SK-N-SH (cell line): ENCODE measurements around the gene IP6K1. TPM values are rescaled to one million over a fixed set of nuclear protein-coding genes. Genes with fewer than 3 reads are reported as not detected.
"Not testable (repeated sequence)": the region's sequence is repeated elsewhere in the genome, so short reads cannot be mapped to it uniquely, and the experiment has no call there.

Experiments
- CTCF ChIA-PET: fragments of 300-600, 350-600 bp; formaldehyde crosslinking; extraction: SDS; loops from one replicate; lab custom pipeline; 2021; lab: Yijun Ruan, JAX
- POLR2A ChIA-PET: fragments of 350-600 bp; sonication (Branson Sonifier 250); formaldehyde crosslinking; extraction: SDS; loops from one replicate; lab custom pipeline; 2020; ENCODE audit warnings: antibody characterized with exemption, inconsistent platforms; lab: Yijun Ruan, JAX
- DNase-seq: peaks from one replicate; pipeline ENCODE4 v3.0.0; 2012
- H2AFZ ChIP-seq: fragments of 200-600 bp; sonication (generic); 2 replicates; pipeline ENCODE4 v1.8.1; 2016; ENCODE audit warnings: antibody characterized with exemption, mild to moderate bottlenecking, low read depth
- H3F3A ChIP-seq: fragments of 200-600 bp; sonication (generic); replicated peaks from 2 replicates; pipeline ENCODE3; 2016; ENCODE audit warnings: antibody characterized with exemption, mild to moderate bottlenecking; ENCODE audit not compliant: insufficient read depth
- H3K27ac ChIP-seq, 2 experiments: fragments of 200-500 bp in 1 of 2; fragments of 200-600 bp in 1 of 2; sonication (Bioruptor generic) in 1 of 2; sonication (generic), shearing (Covaris generic) in 1 of 2; 2 replicates each; pipeline versions ENCODE4 v1.5.1 to v1.6.1; 2014 to 2016; ENCODE audit warnings: low read depth in 2 of 2, inconsistent platforms in 1 of 2, low read length in 1 of 2, mild to moderate bottlenecking in 1 of 2, mixed read lengths in 1 of 2
- H3K27me3 ChIP-seq: fragments of 200-600 bp; sonication (generic), shearing (Covaris generic); 2 replicates; pipeline ENCODE4 v1.6.1; 2016; ENCODE audit warnings: mixed run types; ENCODE audit not compliant: insufficient read depth
- H3K36me3 ChIP-seq, 2 experiments: fragments of 200-500 bp in 1 of 2; fragments of 200-600 bp in 1 of 2; sonication (Bioruptor generic) in 1 of 2; sonication (generic) in 1 of 2; replicated peaks in 1 of 2; 2 replicates each; pipeline versions ENCODE3 to v1.5.1; 2014 to 2016; ENCODE audit warnings: low read length in 1 of 2, mild to moderate bottlenecking in 1 of 2; ENCODE audit not compliant: insufficient read depth in 2 of 2, control insufficient read depth in 1 of 2
- H3K4me1 ChIP-seq, 2 experiments: fragments of 200-500 bp in 1 of 2; fragments of 200-600 bp in 1 of 2; sonication (Bioruptor generic) in 1 of 2; sonication (generic), shearing (Covaris generic) in 1 of 2; 2 replicates each; pipeline versions ENCODE4 v1.5.1 to v1.6.1; 2014 to 2016; ENCODE audit warnings: low read depth in 1 of 2, low read length in 1 of 2, mixed run types in 1 of 2; ENCODE audit not compliant: insufficient read depth in 2 of 2, control insufficient read depth in 1 of 2
- H3K4me2 ChIP-seq: fragments of 200-600 bp; sonication (generic), shearing (Covaris generic); 2 replicates; pipeline ENCODE4 v1.6.1; 2017; ENCODE audit warnings: mixed run types
- H3K4me3 ChIP-seq, 2 experiments: fragments of 200-500 bp in 1 of 2; fragments of 200-600 bp in 1 of 2; sonication (Bioruptor generic) in 1 of 2; sonication (generic), shearing (Covaris generic) in 1 of 2; 2 replicates each; pipeline versions ENCODE4 v1.5.1 to v1.8.1; 2014 to 2016; ENCODE audit warnings: low read depth in 2 of 2, inconsistent platforms in 1 of 2, low read length in 1 of 2, mild to moderate bottlenecking in 1 of 2, mixed read lengths in 1 of 2, moderate library complexity in 1 of 2
- H3K79me2 ChIP-seq: fragments of 200-600 bp; sonication (generic); 2 replicates; pipeline ENCODE4 v1.8.1; 2017; ENCODE audit warnings: mild to moderate bottlenecking; ENCODE audit not compliant: insufficient read depth
- H3K9ac ChIP-seq: fragments of 200-600 bp; sonication (generic); 2 replicates; pipeline ENCODE4 v1.6.1; 2017; ENCODE audit warnings: mixed run types
- H3K9me2 ChIP-seq: fragments of 200-600 bp; sonication (generic); 2 replicates; pipeline ENCODE4 v1.6.1; 2017; ENCODE audit warnings: mixed run types
- H3K9me3 ChIP-seq: fragments of 200-600 bp; sonication (generic); 2 replicates; pipeline ENCODE4 v1.6.1; 2017; ENCODE audit warnings: mixed run types, mild to moderate bottlenecking, moderate library complexity
- H4K20me1 ChIP-seq: fragments of 200-600 bp; sonication (generic); 2 replicates; pipeline ENCODE4 v1.6.1; 2017; ENCODE audit warnings: mild to moderate bottlenecking, mixed run types; ENCODE audit not compliant: insufficient read depth
- FOSL2 ChIP-seq: IDR thresholded peaks from 2 replicates; pipeline ENCODE4 v1.4.0; 2012; ENCODE audit warnings: low read depth, mild to moderate bottlenecking, moderate library complexity, borderline replicate concordance
- MXI1 ChIP-seq: IDR thresholded peaks from 2 replicates; pipeline ENCODE4 v1.6.1; 2012; ENCODE audit warnings: mild to moderate bottlenecking, low read depth, low read length, improper control_type of control experiment
- RCOR1 ChIP-seq: fragments of 150-350 bp; IDR thresholded peaks from 2 replicates; pipeline ENCODE4 v1.6.1; 2017; ENCODE audit warnings: antibody characterized with exemption, low read length
- REST ChIP-seq: IDR thresholded peaks from 2 replicates; pipeline ENCODE4 v1.6.1; 2012; ENCODE audit warnings: mild to moderate bottlenecking, low read depth, low read length, moderate library complexity
- SMC3 ChIP-seq: IDR thresholded peaks from 2 replicates; pipeline ENCODE4 v1.6.1; 2012; ENCODE audit warnings: low read depth, low read length, improper control_type of control experiment
- TEAD4 ChIP-seq: IDR thresholded peaks from 2 replicates; pipeline ENCODE4 v1.4.0; 2012; ENCODE audit warnings: mild to moderate bottlenecking, borderline replicate concordance; ENCODE audit not compliant: insufficient read depth
- YY1 ChIP-seq: IDR thresholded peaks from 2 replicates; pipeline ENCODE4 v1.4.0; 2012; ENCODE audit warnings: low read depth, mild to moderate bottlenecking
- ZBTB33 ChIP-seq: IDR thresholded peaks from 2 replicates; pipeline ENCODE4 v1.4.0; 2012; ENCODE audit warnings: low read depth, borderline replicate concordance
- WGBS: methylation state at CpG from one replicate; pipeline ENCODE4 v1.1.6; 2017; ENCODE audit warnings: low lambda C conversion rate; 5-methylcytosine and 5-hydroxymethylcytosine counted together
- polyA plus RNA-seq, 3 experiments: library from polyadenylated mRNA; depleted of rRNA; stranded (reverse); fragments of >200 nt; gene quantifications; 2 replicates each; pipeline ENCODE4 v1.2.3, GENCODE V29; 2012
- TF ChIP-seq, protein P1 (sequence below): IDR thresholded peaks from 2 replicates; pipeline ENCODE4; 2012

The IP6K1 gene
- polyA plus RNA-seq, 1 of the 3 experiments (the other 2 are of a cell fraction), result 23.3 TPM

GRCh38 chr3:49776101-49776500, 10.2 kb downstream of the IP6K1 start:
- H2AFZ ChIP-seq, H3K9me3 ChIP-seq, H3K9me2 ChIP-seq, H3K4me3 ChIP-seq, H3K27ac ChIP-seq, H3K4me2 ChIP-seq, H3K9ac ChIP-seq, H3K4me1 ChIP-seq, POLR2A ChIA-PET, DNase-seq, H3K27me3 ChIP-seq: not testable (repeated sequence)
- 94% methylated on average over 8 of the region's 8 CpGs for WGBS
- CTCF ChIA-PET, result interaction anchor here (1.0 to 1.1 kb wide), 2 partner anchors 27 to 236 kb away, joined by 3 to 6 read pairs; partner anchors contain the start of gene INKA1
- Histone ChIP-seq H3F3A (peaks cover 12% of the 10 kb centered on the region), H3K79me2 (peaks cover 96% of the 10 kb centered on the region), H3K36me3 (peaks cover 0 to 28% of the 10 kb centered on the region in 2 experiments), H4K20me1 (peaks cover 55% of the 10 kb centered on the region)

DNA sequence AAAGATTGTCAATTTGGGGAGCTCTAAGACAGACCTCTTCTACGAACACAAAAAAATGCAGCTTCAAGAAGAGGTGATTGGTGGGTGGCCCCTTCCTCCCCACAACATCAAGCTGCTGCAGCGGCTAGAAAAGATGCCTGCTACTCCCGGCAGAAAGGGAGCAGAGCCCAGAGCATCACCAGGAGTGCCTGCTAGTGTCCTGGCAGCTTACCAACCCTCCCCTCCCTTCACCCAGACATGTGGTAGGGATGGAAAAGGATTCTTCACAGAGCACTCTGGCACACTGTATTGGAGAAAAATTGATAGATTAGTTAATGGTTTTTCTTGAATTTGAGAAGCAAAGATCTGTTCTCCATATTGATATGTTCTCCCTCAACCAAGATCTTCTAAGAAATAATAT, 10.8 kb downstream of the IP6K1 start:
- peak overlapping the region in 1 of 2 experiments; percentile 17; a peak in 1 of 4 replicates for H3K27ac ChIP-seq
- TF ChIP-seq MXI1 (peak; percentile 69), FOSL2 (no peak), ZBTB33 (no peak)
- no peak overlapping the region for H3K4me3 ChIP-seq
- H4K20me1 ChIP-seq, result peaks cover 59% of the 10 kb centered on the region
- no peak overlapping the region for H3K9ac ChIP-seq
- H2AFZ ChIP-seq, result no peak overlapping the region
- peaks cover 96% of the 10 kb centered on the region for H3K79me2 ChIP-seq
- CTCF ChIA-PET, result interaction anchor here (1.0 to 1.4 kb wide), 3 partner anchors 28 to 236 kb away, joined by 3 to 6 read pairs (median 4); partner anchors contain the start of gene INKA1
- H3K36me3 ChIP-seq, result peaks cover 0 to 25% of the 10 kb centered on the region in 2 experiments
- H3K4me2 ChIP-seq, result no peak overlapping the region
- WGBS, result 57% methylated on average over 1 of the region's 3 CpGs
- peaks cover 0 to 5% of the 10 kb centered on the region in 2 experiments; a peak in 1 of 4 replicates for H3K4me1 ChIP-seq
- H3K9me2 ChIP-seq, result no peaks in the 10 kb centered on the region
- H3F3A ChIP-seq, result peaks cover 12% of the 10 kb centered on the region
- H3K9me3 ChIP-seq, result no peaks in the 10 kb centered on the region
- H3K27me3 ChIP-seq, result no peaks in the 10 kb centered on the region
- DNase-seq, result peak; percentile 67
- POLR2A ChIA-PET, result interaction anchor here (0.6 kb wide), 1 partner anchor 9 kb away, joined by 4 read pairs; no protein-coding TSS in a partner anchor

DNA sequence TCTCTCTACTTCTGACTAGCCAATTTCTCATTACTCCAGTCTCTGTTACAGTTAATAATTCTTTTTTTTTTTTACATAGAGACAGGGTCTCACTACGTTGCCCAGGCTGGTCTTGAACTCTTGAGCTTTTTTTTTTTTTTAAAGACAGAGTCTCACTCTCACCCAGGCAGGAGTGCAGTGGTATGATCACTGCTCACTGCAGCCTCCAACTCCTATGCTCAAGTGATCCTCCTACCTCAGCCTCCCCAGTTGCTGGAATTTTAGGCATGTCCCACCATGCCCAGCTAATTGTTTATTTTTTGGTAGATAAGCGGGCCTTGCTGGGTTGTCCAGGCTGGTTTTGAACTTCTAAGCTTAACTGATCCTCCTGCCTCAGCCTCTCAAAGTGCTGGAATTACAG, 13.6 kb downstream of the IP6K1 start:
- Histone ChIP-seq H3K4me1 (peaks cover 0 to 5% of the 10 kb centered on the region in 2 experiments; a peak in 1 of 4 replicates), H3K9me3 (no peaks in the 10 kb centered on the region), H2AFZ (no peak overlapping the region), H3K4me2 (no peak overlapping the region), H3K36me3 (peaks cover 0 to 17% of the 10 kb centered on the region in 2 experiments), H3K79me2 (peaks cover 96% of the 10 kb centered on the region), H3K27me3 (no peaks in the 10 kb centered on the region), H4K20me1 (peaks cover 71% of the 10 kb centered on the region), H3K9me2 (no peaks in the 10 kb centered on the region), H3F3A (peaks cover 17% of the 10 kb centered on the region), H3K4me3 (no peak overlapping the region), H3K9ac (no peak overlapping the region), H3K27ac (no peak overlapping the region)
- WGBS, result 86% methylated on average over 2 of the region's 2 CpGs
- ChIA-PET POLR2A (interaction anchor here (0.7 kb wide), 1 partner anchor 296 kb away, joined by 3 read pairs; no protein-coding TSS in a partner anchor), CTCF (no interaction called here)
- TF ChIP-seq RCOR1 (no peak), TEAD4 (no peak), REST (no peak), SMC3 (no peak), YY1 (no peak), MXI1 (no peak), FOSL2 (no peak)
- TF ChIP-seq, protein P1, sequence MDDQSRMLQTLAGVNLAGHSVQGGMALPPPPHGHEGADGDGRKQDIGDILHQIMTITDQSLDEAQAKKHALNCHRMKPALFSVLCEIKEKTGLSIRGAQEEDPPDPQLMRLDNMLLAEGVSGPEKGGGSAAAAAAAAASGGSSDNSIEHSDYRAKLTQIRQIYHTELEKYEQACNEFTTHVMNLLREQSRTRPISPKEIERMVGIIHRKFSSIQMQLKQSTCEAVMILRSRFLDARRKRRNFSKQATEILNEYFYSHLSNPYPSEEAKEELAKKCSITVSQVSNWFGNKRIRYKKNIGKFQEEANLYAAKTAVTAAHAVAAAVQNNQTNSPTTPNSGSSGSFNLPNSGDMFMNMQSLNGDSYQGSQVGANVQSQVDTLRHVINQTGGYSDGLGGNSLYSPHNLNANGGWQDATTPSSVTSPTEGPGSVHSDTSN, result no peak
- DNase-seq, result no peak
